Duodenal mucosa (tissue), 2 donors: ENCODE measurements around the gene SEC22C.

ENCODE experiments used
- H3K27ac ChIP-seq: one replicate; pipeline ENCODE4 v1.7.0; 2013; ENCODE audit warnings: low read depth, low read length
- H3K27me3 ChIP-seq, 2 donors: one replicate each; pipeline ENCODE4 v1.7.0; 2013; ENCODE audit warnings: low read length in 2 of 2, control low read depth in 1 of 2; ENCODE audit not compliant: insufficient read depth in 2 of 2, control insufficient read depth in 1 of 2
- H3K36me3 ChIP-seq, 2 donors: one replicate each; pipeline ENCODE4 v1.7.0; 2013; ENCODE audit warnings: low read length in 2 of 2, control low read depth in 1 of 2; ENCODE audit not compliant: insufficient read depth in 2 of 2, control insufficient read depth in 1 of 2
- H3K4me1 ChIP-seq, 2 donors: one replicate each; pipeline ENCODE4 v1.7.0; 2013; ENCODE audit warnings: low read length in 2 of 2, control low read depth in 1 of 2; ENCODE audit not compliant: insufficient read depth in 2 of 2, control insufficient read depth in 1 of 2
- H3K4me3 ChIP-seq, 2 donors: one replicate each; pipeline ENCODE4 v1.7.0; 2013; ENCODE audit warnings: low read length in 2 of 2, low read depth in 1 of 2
- H3K9ac ChIP-seq, 2 donors: one replicate each; pipeline ENCODE4 v1.7.0; 2013; ENCODE audit warnings: low read length in 2 of 2, low read depth in 1 of 2
- H3K9me3 ChIP-seq, 2 donors: one replicate each; pipeline ENCODE4 v1.7.0; 2013; ENCODE audit warnings: low read length in 2 of 2, control low read depth in 1 of 2; ENCODE audit not compliant: control insufficient read depth in 1 of 2

The SEC22C gene

GRCh38 chr3:42501681-42502428 lies 79.9 kb downstream of the SEC22C start:
- Histone ChIP-seq H3K9me3 (no peaks in the 10 kb centered on the region), H3K9ac (peak overlapping the region; percentile 14 to 77), H3K27ac (no peak overlapping the region)

GRCh38 chr3:42501321-42501680 lies 80.5 kb downstream of the SEC22C start:
- Histone ChIP-seq H3K9ac (peak overlapping the region in 1 of 2 donors; percentile 54), H3K9me3 (no peaks in the 10 kb centered on the region), H3K27ac (no peak overlapping the region), H3K4me1 (peaks cover 45 to 50% of the 10 kb centered on the region in 2 donors), H3K4me3 (peak overlapping the region; percentile 65 to 83), H3K36me3 (no peaks in the 10 kb centered on the region), H3K27me3 (peaks cover 7% of the 10 kb centered on the region in 2 donors)

More at GRCh38 chr3:42501681-42502428, 79.9 kb downstream of the SEC22C start:
- H3K27me3 ChIP-seq: peaks cover 7% of the 10 kb centered on the region in 2 donors
- H3K4me1 ChIP-seq: peaks cover 47 to 48% of the 10 kb centered on the region in 2 donors
- no peaks in the 10 kb centered on the region for H3K36me3 ChIP-seq
- H3K4me3 ChIP-seq: peak overlapping the region; percentile 65 to 83

GRCh38 chr3:42500909-42501308 lies 80.9 kb downstream of the SEC22C start:
- Histone ChIP-seq H3K27me3 (peaks cover 7% of the 10 kb centered on the region in 2 donors), H3K9ac (no peak overlapping the region), H3K36me3 (no peaks in the 10 kb centered on the region), H3K4me3 (peak overlapping the region in 1 of 2 donors; percentile 83), H3K9me3 (no peaks in the 10 kb centered on the region), H3K4me1 (peaks cover 41 to 50% of the 10 kb centered on the region in 2 donors), H3K27ac (no peak overlapping the region)

GRCh38 chr3:42500091-42500490 lies 81.7 kb downstream of the SEC22C start:
- Histone ChIP-seq H3K4me3 (no peak overlapping the region), H3K9ac (no peak overlapping the region), H3K36me3 (no peaks in the 10 kb centered on the region), H3K9me3 (no peaks in the 10 kb centered on the region), H3K4me1 (peaks cover 34 to 47% of the 10 kb centered on the region in 2 donors), H3K27me3 (peaks cover 7% of the 10 kb centered on the region in 2 donors), H3K27ac (no peak overlapping the region)

- Histone ChIP-seq H3K36me3 (no peaks in the 10 kb centered on the region), H3K4me3 (no peak overlapping the region), H3K9ac (no peak overlapping the region), H3K4me1 (peaks cover 34 to 44% of the 10 kb centered on the region in 2 donors), H3K27me3 (peaks cover 7% of the 10 kb centered on the region in 2 donors), H3K9me3 (no peaks in the 10 kb centered on the region), H3K27ac (no peak overlapping the region)
Measured at GRCh38 chr3:42499478-42499871, 82.3 kb downstream of the SEC22C start.

GRCh38 chr3:42498791-42499477 lies 82.8 kb downstream of the SEC22C start:
- Histone ChIP-seq H3K9ac (no peak overlapping the region), H3K27me3 (peaks cover 7% of the 10 kb centered on the region in 2 donors), H3K4me3 (no peak overlapping the region), H3K36me3 (no peaks in the 10 kb centered on the region), H3K27ac (no peak overlapping the region), H3K4me1 (peaks cover 30 to 38% of the 10 kb centered on the region in 2 donors), H3K9me3 (no peaks in the 10 kb centered on the region)

- no peaks in the 10 kb centered on the region for H3K36me3 ChIP-seq
- peaks cover 28 to 40% of the 10 kb centered on the region in 2 donors for H3K4me1 ChIP-seq
- H3K27ac ChIP-seq: no peak overlapping the region
- H3K4me3 ChIP-seq: no peak overlapping the region
- no peaks in the 10 kb centered on the region for H3K9me3 ChIP-seq
- H3K27me3 ChIP-seq: peaks cover 7% of the 10 kb centered on the region in 2 donors
- no peak overlapping the region for H3K9ac ChIP-seq
Measured at GRCh38 chr3:42498034-42498433, 83.7 kb downstream of the SEC22C start.
